HG03097 (cell line): ENCODE measurements around the gene SHD.
"Not testable (repeated sequence)": the region's sequence is repeated elsewhere in the genome, so short reads cannot be mapped to it uniquely, and the experiment has no call there.

Experiments
- ATAC-seq: cut with Tn5 transposase; IDR thresholded peaks from one replicate; pipeline ENCODE4 v1.9.1; 2021; ENCODE audit not compliant: unreplicated experiment, low FRiP score

The SHD gene, protein sequence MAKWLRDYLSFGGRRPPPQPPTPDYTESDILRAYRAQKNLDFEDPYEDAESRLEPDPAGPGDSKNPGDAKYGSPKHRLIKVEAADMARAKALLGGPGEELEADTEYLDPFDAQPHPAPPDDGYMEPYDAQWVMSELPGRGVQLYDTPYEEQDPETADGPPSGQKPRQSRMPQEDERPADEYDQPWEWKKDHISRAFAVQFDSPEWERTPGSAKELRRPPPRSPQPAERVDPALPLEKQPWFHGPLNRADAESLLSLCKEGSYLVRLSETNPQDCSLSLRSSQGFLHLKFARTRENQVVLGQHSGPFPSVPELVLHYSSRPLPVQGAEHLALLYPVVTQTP

DNA sequence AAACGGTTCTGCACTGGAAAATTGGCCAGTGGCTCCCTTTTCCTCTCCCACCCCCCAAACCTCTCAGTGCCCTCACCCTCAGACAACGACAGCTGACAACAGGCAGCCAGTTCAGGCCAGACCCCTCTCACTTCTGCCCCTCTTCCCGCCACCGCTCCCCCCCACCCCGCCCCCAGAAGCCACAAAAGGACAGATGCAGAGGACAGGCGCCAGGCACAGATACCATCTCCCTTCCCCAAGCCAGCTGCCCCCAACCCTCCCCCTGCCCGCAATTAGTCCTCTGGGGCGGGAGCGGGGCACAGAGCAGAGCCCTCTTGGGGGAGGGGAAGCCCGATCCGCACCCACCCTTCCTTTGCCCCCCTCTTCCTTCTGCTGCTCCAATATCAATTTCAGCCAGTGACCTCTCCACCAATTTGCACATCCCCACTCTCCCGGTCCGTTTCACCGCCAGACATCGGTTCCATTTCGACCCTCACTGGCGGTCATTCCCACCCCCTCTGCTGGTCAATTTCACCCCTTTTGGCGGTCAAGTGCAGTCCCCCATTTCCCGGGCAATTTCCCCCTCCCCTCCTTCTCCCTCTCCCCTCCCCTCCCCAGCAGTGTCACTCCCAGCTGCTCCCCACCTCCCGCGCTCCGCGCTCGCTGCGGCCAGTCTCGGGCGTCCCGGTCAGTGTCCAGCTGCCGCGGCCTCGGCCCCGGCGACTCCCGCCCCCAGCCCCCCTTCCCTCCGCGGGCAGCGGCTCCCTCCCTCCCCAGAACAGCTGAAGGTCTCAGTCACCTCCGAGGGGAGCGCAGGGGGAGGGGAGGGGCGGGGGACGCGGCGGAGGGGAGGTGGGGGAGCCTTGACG is at the start of gene SHD:
Gene SHD, plus strand, starts transcription at position 848 of the 848 bp plus-strand sequence. CDS start 798 bp downstream, outside the sequence.
- ATAC-seq: no peak

DNA sequence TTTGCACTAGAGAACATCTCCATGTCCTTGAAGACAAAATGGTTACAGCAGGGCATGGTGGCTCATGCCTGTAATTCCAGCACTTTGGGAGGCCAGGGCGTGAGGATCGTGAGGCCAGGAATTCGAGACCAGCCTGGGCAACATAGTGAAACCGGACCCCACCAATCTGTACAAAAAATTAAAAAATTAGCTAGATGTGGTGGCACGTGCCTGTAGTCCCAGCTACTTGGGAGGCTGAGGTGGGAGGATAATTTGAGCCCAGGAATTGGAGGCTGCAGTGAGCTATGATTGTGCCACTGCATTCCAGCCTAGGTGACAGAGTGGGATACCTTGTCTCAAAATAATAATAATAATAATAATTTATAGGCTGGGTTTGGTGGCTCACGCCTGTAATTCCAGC is 48.8 kb upstream of the SHD start:
- ATAC-seq: not testable (repeated sequence)

DNA sequence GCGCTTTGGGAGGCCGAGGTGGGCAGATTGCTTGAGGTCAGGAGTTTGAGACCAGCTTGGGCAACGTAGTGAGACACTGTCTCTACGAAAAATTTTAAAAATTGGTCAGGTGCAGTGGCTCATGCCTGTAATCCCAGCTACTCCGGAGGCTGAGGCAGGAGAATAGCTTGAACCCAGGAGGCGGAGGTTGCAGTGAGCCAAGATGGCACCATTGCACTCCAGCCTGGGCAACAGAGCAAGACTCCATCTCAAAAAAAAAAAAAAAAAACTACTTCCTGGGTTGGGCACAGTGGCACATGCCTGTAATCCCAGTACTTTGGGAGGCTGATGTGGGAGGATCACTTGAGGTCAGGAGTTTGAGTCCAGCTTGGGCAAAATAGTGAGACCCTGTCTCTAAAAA is 47.5 kb upstream of the SHD start:
- not testable (repeated sequence) for ATAC-seq

DNA sequence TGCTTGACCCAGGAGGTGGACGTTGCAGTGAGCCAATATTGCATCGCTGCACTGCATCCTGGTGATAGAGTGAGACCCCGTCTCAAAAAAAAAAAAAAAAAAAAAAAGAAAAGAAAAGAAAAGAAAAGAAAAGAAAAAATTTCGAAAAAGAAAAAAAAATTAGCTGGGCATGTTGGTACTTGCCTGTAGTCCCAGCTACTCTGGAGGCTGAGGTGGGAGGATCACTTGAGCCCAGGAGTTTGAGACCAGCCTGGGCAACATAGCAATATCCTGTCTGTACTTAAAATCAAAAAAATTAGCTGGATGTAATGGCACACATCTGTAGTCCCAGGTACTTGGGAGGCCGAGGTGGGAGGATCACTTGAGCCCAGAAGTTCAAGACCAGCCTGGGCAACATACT is 46.9 kb upstream of the SHD start:
- not testable (repeated sequence) for ATAC-seq

DNA sequence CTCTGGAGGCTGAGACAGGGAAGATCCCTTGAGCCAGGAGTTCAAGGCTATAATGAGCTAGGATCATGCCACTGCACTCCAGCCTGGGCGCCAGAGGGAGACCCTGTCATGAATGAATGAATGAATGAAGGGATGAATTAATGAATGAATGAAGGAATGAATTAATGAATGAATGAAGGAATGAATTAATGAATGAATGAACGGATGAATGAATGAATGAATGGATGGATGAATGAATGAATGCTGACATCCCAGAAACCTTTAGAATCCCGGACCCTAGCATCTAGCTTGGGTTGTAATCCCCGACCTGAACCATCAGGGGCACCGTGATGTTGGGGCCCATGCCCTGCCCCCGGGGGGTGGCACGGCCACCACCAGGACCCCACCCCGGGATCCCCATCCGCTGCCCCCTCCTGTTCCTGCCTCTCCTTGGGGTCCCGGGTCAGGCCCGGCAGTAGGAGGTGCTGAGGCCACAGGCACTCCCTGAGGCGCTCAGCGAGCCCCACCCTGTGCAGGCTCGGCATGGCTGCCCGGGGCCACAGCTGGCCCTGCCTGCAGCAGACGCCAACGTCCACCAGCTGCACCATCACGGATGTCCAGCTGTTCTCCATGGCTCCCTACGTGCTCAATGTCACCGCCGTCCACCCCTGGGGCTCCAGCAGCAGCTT is 46.3 kb upstream of the SHD start:
- no peak for ATAC-seq

DNA sequence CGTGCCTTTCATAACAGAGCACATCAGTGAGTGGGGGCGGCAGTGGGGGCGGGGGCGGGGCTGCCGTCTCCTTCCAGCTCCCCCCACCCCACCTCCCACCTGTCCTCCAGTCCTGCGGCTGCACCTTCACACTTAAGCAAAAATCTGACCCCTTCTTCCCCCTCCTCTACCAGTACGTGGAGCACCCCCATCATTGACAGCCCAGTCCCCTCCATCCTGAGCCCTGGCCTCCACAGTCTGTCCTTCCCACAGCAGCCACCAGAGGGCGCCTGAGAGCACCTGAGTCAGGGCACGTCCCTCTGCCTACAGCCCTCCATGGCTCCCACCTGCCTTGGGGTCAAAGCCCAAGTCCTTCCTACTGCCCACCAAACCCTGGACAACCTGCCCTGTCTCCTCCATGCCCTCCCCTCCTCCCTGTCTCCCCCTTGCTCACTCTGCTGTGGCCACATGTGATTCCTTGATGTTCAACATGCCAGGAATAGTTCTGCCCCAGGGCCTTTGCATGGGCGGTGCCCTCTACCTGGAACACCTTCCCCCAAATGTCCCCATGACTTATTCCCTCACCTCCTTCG is 45.7 kb upstream of the SHD start:
- no peak for ATAC-seq

DNA sequence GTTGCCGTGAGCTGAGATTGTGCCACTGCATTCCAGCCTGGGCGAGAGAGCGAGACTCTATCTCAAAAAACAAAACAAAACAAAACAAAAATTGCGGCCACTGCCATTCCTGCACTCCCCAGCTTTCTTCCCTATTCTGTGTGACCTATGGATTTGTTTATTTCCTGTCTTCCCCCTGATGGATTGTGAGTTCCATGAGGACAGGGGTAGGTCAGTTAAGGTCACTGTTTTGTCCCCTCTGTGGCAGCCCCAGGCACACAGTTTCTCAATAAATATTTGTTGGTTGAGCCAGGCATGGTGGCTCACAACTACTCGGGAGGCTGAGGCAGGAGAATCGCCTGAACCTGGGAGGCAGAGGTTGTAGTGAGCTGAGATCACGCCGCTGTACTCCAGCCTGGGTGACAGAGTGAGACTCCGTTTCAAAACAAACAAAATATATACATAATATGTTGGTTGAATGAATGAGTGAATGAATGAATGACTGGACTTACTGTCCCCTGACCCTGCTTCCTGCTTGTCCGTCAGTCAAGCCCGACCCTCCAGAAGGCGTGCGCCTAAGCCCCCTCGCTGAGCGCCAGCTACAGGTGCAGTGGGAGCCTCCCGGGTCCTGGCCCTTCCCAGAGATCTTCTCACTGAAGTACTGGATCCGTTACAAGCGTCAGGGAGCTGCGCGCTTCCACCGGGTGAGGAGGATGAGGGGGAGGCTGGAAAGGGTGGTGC is 44.8 kb upstream of the SHD start:
- ATAC-seq: no peak

DNA sequence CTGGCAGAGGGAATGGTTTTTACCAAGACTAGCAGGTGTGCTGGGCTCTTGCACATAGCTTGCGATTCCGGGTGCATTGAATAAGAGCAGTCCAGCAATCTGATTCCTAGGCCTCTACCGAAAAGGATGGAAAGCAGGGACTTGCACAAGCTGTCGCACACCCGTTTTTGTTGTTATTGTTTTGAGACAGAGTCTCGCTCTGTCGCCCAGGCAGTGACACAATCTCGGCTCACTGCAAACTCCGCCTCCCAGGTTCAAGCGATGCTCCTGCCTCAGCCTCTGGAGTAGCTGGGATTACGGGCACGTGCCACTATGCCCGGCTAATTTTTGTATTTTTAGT is 44.2 kb upstream of the SHD start:
- ATAC-seq: no peak

DNA sequence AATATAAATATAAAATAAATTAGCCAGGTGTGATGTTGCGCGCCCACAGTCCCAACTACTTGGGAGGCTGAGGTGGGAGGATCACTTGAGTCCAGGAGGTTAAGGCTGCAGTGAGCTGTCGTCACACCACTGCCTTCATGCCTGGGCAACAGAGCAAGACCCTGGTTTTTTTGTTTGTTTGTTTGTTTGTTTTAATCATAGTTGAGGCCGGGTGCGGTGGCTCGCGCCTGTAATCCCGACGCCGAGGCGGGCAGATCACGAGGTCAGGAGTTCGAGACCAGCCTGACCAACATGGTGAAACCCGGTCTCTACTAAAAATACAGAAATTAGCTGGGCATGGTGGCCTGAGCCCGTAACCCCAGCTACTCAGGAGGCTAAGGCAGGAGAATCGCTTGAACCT is 41.6 kb upstream of the SHD start:
- not testable (repeated sequence) for ATAC-seq

DNA sequence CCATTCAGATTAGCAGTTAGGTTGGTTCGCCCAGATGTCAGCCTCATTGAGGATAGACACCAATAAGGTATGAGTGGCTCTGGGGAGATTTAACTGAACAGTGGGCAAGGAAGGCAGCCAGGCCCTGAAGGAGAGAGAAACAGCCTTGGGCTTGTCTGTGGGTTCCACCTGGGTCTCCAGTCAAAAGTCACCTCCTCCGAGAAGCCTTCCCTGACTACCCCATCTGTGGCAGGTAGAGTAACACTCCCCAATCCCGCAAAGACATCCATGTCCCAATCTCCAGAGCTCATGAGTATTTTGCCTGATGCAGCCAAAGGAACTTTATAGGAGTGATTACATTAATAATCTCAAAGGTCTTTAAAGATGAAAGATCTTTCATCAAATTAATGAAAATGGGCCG is 40.2 kb upstream of the SHD start:
- ATAC-seq: no peak

DNA sequence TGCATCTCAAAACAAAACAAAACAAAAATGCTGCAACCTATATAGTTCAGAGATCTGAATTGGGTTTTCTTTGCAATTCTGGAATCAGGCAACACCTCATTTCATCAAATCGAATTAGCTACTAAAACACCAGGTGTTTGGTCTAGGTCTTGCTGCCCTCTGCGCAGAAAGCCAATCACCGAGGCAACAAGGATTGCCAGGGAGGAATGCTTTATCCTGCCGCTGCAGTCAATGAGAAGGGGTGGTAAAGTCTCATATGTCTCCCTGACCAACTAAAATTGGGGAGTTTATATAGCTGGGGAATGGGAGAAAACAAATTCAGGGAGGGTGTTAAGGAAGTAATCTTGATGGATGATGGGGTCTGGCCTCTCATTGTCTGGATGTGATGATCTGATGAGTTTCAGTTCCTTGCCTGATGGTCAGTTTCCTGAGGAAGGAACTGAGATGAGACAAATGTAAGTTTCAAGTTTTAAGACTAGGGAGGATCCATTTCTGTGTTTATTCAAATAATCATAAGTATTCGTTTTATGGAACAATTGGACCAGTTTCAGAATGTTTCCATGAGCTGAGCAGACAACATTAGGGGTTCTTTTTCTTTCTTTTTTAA is 37.1 kb upstream of the SHD start:
- ATAC-seq: no peak

DNA sequence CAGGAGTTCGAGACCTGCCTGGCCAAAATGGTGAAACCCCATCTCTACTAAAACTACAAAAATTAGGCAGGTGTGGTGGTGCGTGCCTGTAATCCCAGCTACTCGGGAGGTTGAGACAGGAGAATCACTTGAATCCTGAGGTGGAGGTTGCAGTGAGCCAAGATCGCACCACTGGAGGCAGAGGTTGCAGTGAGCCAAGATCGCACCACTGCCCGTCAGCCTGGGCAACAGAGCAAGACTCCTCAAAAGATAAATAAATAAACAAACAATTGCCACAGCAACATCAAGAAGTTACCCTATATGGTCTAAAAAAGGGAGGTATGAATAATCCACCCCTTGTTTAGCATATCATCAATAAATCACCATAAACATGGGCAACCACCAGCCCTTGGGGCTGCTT is 33.1 kb upstream of the SHD start:
- ATAC-seq: not testable (repeated sequence)

DNA sequence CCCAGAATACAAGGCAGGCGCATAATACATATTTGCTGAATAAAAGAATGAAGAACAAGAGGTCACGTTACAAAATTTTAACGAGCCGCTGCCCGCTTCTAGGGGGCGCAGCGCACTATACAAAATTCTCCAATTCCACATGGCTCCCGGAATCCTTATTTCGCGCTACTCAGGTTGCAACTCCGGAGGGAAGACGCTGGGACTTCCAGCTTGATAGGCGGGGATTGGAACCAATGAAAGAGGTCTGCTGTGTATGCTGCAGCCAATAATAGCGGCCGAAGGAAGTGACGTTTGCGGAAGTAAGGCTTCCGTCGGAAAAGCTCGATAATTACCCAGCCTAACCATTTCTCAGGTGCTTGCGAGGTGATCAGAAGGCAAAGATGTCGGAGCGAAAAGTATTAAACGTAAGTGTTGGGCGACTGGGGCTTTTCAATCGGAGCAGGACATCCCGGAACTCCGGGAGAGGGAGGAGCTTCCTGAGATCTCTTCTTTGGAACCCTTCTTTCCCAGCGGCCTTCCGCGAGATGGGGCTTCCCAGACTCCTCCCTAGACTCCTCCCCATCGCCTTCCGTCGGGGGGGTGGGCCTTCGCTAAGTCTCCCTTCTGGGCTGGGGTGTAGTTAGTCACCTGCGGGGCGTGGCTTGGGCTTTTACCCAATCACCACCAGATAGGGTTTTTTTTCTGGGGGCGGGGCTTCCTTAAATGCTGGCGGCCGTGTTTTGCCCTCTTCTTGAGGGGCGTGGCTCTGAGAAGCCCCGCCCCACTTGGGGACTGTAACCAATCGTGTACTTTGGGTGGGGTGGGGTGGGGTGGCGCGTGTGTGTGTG is 32.1 kb upstream of the SHD start, which contains the start of gene YJU2:
Gene YJU2, plus strand, starts transcription at position 314 of the 827 bp plus-strand sequence. Its CDS starts 67 bp downstream, at position 381.
- peak; percentile 84 for ATAC-seq

DNA sequence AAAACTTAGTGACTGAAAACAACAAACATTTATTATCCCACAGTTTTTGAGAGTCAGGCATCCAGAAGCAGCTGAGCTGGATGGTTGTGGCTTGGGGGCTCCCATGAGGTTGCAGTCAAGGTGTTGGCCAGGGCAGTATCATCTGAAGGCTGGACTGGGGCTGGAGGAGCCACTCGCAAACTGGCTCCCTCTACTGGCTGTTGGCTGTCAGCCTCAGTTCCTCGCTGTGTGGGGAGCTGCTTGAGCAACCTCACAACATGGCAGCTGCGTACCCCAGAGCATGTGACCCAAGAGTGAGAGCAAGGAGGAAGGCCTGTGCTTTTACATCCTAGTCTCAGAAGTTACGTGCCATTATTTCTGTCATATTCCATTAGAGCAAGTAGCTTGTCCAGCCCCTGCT is 22.5 kb upstream of the SHD start:
- ATAC-seq: no peak

DNA sequence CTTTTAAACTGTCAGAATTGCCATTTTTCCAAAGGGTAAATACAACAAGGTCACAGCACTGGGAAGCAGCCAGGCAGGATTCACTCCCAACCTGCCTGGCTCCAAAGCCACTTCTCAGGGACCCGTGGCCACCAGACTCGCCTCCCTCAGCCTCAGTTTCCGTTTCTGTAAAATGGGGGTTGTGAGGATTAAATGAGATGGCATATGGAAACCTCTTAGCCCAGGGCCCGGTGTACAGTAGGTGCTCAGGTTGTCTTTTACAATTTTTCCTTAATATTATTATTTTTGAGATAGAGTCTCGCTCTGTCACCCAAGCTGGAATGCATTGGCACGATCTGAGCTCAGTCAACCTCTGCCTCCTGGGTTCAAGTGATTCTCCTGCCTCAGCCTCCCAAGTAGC is 22.0 kb upstream of the SHD start:
- no peak for ATAC-seq

DNA sequence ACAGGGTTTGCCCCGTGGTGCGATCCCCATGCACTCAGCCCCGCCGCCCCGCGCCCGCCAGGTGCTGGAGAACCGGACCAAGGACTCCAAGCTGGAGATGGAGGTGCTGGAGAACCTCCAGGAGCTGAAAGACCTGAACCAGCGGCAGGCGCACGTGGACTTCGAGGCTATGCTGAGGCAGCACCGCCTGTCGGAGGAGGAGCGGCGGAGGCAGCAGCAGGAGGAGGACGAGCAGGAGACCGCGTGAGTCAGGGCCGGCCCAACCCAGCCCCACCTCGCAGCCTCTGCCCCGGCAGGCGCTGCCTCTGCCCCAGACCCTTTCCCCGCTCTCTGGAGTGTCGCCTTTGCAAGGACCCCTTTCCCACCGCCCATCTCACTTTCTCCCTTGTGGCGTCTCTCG is 20.9 kb upstream of the SHD start:
- no peak for ATAC-seq

DNA sequence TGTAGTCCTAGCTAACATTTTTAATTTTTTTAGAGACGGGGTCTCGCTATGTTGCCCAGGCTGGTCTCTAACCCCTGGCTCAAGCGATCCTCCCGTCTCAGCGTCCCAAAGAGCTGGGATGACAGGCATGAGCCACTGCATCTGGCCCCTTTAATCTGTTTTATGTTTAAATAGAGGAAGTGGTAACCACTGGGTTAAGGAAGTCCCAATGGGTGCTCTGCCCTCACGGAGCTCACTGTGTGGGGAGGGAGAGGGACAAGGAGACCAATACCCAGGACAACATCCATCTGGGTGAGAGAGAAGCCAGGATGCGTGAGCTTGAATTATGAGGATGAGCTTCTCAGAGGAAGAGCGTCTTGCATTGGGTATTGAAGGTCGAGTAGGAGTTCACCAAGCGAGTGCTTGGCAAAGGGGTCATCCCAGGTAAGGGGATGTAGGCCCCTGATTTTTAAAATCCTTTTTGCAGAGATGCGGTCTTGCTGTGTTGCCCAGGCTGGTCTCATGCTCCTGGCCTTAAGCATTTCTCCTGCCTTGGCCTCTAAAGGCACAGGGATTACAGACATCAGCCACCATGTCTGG is 18.4 kb upstream of the SHD start:
- no peak for ATAC-seq

DNA sequence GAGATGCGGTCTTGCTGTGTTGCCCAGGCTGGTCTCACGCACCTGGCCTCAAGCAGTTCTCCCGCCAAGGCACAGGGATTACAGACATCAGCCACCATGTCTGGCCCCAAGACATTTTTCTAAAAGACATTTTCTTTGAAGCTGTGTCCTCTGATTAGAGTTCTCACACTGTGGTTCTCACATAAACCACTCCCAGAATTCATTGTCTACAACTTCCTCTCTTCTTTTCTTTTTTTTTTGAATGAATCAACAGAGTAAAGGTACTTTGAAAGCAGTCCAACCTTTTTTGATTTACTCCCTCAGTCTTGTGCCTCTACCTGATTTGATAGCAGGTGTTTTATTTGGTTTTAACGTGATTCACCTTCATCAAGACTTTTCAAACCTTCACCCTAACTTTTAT is 14.3 kb upstream of the SHD start:
- no peak for ATAC-seq
